ENCODE measurements around the gene IQSEC2. TPM values are rescaled to one million over a fixed set of nuclear protein-coding genes. Genes with fewer than 3 reads are reported as not detected.

IQSEC2 gene
- total RNA-seq, 1 experiment from 2014 or later: 8.5 TPM

DNA sequence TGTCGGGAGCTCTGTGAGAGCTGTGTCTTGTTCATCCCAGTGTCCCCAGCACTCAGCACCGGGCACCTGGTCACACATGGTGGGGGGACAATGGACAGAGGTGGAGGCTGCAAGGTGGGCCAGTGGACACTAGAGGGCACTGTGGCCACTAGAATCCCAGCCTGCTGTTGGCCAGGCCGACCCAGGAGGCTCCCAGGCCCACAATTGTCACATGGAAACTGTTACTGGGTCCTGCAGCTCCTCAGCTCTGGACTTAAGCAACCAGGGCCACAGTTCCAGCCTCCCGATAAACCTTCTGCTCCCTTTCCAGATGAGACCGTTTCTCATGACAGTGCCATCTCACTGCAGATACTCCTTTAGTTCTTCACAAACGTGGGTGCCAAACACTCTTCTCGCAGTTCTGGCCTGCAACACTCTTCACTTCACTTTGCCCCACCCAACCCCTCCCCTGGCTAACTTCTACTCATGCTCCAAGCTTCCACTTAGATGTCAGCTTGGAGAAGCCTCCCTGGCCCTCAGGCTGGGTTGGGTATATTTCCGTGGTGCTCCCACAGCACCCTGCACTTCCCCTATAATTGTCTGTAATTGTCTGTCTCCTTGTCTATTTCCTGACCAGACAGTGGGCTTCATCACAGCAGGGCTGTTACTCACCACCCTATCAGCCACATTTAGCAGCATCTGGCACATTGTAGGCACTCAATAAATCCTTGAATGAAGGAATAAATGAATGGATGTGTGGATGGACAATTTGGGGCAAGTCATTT, 3.5 kb upstream of the IQSEC2 start:
- Histone ChIP-seq H3K9me3 (ENCODE audit: low read length) (no peaks in the 10 kb centered on the region), H4K20me1 (ENCODE audit: low read length) (no peaks in the 10 kb centered on the region), H2AFZ (ENCODE audit: low read length) (no peak overlapping the region), H3K27ac (ENCODE audit: low read length) (no peak overlapping the region), H3F3A (ENCODE audit: low read length, unreplicated experiment) (no peaks in the 10 kb centered on the region), H3K36me3 (ENCODE audit: low read depth, low read length) (no peaks in the 10 kb centered on the region), H3K9ac (ENCODE audit: low read length) (no peak overlapping the region), H3K4me1 (ENCODE audit: insufficient read depth, low read length) (peaks cover 53% of the 10 kb centered on the region), H3K9me2 (replicated peaks; ENCODE audit: low read length) (no peaks in the 10 kb centered on the region), H3K79me2 (ENCODE audit: low read length) (peaks cover 8% of the 10 kb centered on the region), H3K4me3 (ENCODE audit: low read length) (no peak overlapping the region), H3K4me2 (ENCODE audit: low read length) (no peak overlapping the region), H3K27me3 (ENCODE audit: low read length) (no peaks in the 10 kb centered on the region)
- peak; percentile 73 for DNase-seq
- POLR2A ChIA-PET (ENCODE audit: unreplicated experiment): interaction anchor here (0.7 kb wide), 1 partner anchor 26 kb away, joined by 5 read pairs; no protein-coding TSS in a partner anchor
- peak; percentile 18 for ATAC-seq
- CTCF ChIA-PET: interaction anchor here (0.6 kb wide), 1 partner anchor 102 kb away, joined by 3 read pairs; no protein-coding TSS in a partner anchor
- no TSS peak for BruUV-seq (replicated peaks)
- TF ChIP-seq, protein P1, sequence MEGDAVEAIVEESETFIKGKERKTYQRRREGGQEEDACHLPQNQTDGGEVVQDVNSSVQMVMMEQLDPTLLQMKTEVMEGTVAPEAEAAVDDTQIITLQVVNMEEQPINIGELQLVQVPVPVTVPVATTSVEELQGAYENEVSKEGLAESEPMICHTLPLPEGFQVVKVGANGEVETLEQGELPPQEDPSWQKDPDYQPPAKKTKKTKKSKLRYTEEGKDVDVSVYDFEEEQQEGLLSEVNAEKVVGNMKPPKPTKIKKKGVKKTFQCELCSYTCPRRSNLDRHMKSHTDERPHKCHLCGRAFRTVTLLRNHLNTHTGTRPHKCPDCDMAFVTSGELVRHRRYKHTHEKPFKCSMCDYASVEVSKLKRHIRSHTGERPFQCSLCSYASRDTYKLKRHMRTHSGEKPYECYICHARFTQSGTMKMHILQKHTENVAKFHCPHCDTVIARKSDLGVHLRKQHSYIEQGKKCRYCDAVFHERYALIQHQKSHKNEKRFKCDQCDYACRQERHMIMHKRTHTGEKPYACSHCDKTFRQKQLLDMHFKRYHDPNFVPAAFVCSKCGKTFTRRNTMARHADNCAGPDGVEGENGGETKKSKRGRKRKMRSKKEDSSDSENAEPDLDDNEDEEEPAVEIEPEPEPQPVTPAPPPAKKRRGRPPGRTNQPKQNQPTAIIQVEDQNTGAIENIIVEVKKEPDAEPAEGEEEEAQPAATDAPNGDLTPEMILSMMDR (conservative IDR thresholded peaks at IDR 0.05; ENCODE audit: low read depth, low read length): peak; percentile 84
- TF ChIP-seq EZH2phosphoT487 (IDR thresholded peaks at IDR 0.05; ENCODE audit: borderline replicate concordance, low read length): no peak
- intact Hi-C loops (cut with micrococcal nuclease): loop anchor here (2.0 to 10.0 kb wide), 3 partner anchors 28 to 150 kb away; partner anchors contain the start of gene HSD17B10

- peaks cover 21% of the 10 kb centered on the region for H3K79me2 ChIP-seq (ENCODE audit: low read length)
- H3K9me2 ChIP-seq (replicated peaks; ENCODE audit: low read length): no peaks in the 10 kb centered on the region
- BruUV-seq (replicated peaks): no TSS peak
- no peak for ATAC-seq
- no peak overlapping the region for H2AFZ ChIP-seq (ENCODE audit: low read length)
- H3K4me3 ChIP-seq (ENCODE audit: low read length): no peak overlapping the region
- peaks cover 54% of the 10 kb centered on the region for H3K4me1 ChIP-seq (ENCODE audit: insufficient read depth, low read length)
- no peaks in the 10 kb centered on the region for H3K27me3 ChIP-seq (ENCODE audit: low read length)
- H3F3A ChIP-seq (ENCODE audit: low read length, unreplicated experiment): no peaks in the 10 kb centered on the region
- no peaks in the 10 kb centered on the region for H4K20me1 ChIP-seq (ENCODE audit: low read length)
- no peaks in the 10 kb centered on the region for H3K9me3 ChIP-seq (ENCODE audit: low read length)
- no peak overlapping the region for H3K27ac ChIP-seq (ENCODE audit: low read length)
- no peak overlapping the region for H3K9ac ChIP-seq (ENCODE audit: low read length)
- CTCF ChIA-PET: interaction anchor here (0.6 kb wide), 1 partner anchor 32 kb away, joined by 3 read pairs; no protein-coding TSS in a partner anchor
- POLR2A ChIA-PET (ENCODE audit: unreplicated experiment): no interaction called here
- TF ChIP-seq EZH2phosphoT487 (IDR thresholded peaks at IDR 0.05; ENCODE audit: borderline replicate concordance, low read length) (no peak), EZH2 (IDR thresholded peaks at IDR 0.05; ENCODE audit: low read length, unreplicated experiment) (no peak)
- TF ChIP-seq, protein P1 (conservative IDR thresholded peaks at IDR 0.05; ENCODE audit: low read depth, low read length): no peak
- intact Hi-C loops (cut with micrococcal nuclease): loop anchor here (10.0 kb wide), 1 partner anchor 151 kb away; the partner anchor contains the start of gene HSD17B10
- DNase-seq: no peak
- H3K36me3 ChIP-seq (ENCODE audit: low read depth, low read length): no peaks in the 10 kb centered on the region
- no peak overlapping the region for H3K4me2 ChIP-seq (ENCODE audit: low read length)
These were observed 2.2 kb upstream of the IQSEC2 start for GRCh38 chrX:53283567-53283966.

DNA sequence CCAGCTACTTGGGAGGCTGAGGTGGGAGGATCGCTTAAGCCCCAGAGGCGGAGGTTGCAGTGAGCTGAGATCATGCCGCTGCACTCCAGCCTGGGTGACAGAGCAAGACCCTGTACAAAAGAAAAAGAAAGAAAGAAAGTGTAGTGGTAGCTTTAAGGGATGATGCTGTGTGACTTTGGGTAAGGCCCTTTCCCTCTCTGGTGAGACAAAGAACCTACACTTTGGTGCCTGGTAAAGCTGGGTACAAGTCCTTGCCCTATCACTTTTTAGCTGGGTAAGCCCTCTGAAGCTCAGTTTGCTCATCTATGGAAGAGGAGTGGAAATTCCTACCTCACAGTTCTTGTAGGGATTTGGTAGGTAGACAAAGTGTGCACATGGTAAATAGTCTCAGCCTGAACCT, 1.7 kb upstream of the IQSEC2 start:
- no TSS peak for BruUV-seq (replicated peaks)
- intact Hi-C loops (cut with micrococcal nuclease): loop anchor here (10.0 kb wide), 1 partner anchor 152 kb away; the partner anchor contains the start of gene HSD17B10
- Histone ChIP-seq H4K20me1 (ENCODE audit: low read length) (no peaks in the 10 kb centered on the region), H3K36me3 (ENCODE audit: low read depth, low read length) (no peaks in the 10 kb centered on the region), H3K27me3 (ENCODE audit: low read length) (no peaks in the 10 kb centered on the region), H3K9ac (ENCODE audit: low read length) (no peak overlapping the region), H3K79me2 (ENCODE audit: low read length) (peaks cover 22% of the 10 kb centered on the region), H2AFZ (ENCODE audit: low read length) (no peak overlapping the region), H3K4me3 (ENCODE audit: low read length) (no peak overlapping the region), H3F3A (ENCODE audit: low read length, unreplicated experiment) (no peaks in the 10 kb centered on the region), H3K9me3 (ENCODE audit: low read length) (no peaks in the 10 kb centered on the region), H3K4me1 (ENCODE audit: insufficient read depth, low read length) (peaks cover 54% of the 10 kb centered on the region), H3K9me2 (replicated peaks; ENCODE audit: low read length) (no peaks in the 10 kb centered on the region), H3K27ac (ENCODE audit: low read length) (no peak overlapping the region), H3K4me2 (ENCODE audit: low read length) (no peak overlapping the region)
- CTCF ChIA-PET: interaction anchor here (0.6 kb wide), 1 partner anchor 139 kb away, joined by 3 read pairs; the partner anchor contains the start of gene SMC1A
- no peak for ATAC-seq
- POLR2A ChIA-PET (ENCODE audit: unreplicated experiment): interaction anchor here (0.5 kb wide), 1 partner anchor 178 kb away, joined by 5 read pairs; no protein-coding TSS in a partner anchor
- TF ChIP-seq EZH2 (IDR thresholded peaks at IDR 0.05; ENCODE audit: low read length, unreplicated experiment): no peak
- TF ChIP-seq, protein P1 (conservative IDR thresholded peaks at IDR 0.05; ENCODE audit: low read depth, low read length): no peak
- no peak for TF ChIP-seq EZH2phosphoT487 (IDR thresholded peaks at IDR 0.05; ENCODE audit: borderline replicate concordance, low read length)
- DNase-seq: no peak
